Smooth muscle cell (in vitro differentiated cells): ENCODE measurements around the gene CEP104. TPM values are rescaled to one million over a fixed set of nuclear protein-coding genes. Genes with fewer than 3 reads are reported as not detected.

Source experiments
- DNase-seq: peaks from one replicate; lab custom pipeline; 2025; ENCODE audit not compliant: unreplicated experiment; lab: John Stamatoyannopoulos, UW
- H2AFZ ChIP-seq: fragments of 200-600 bp; sonication (generic); 2 replicates; pipeline ENCODE4 v1.6.0; 2016; ENCODE audit warnings: antibody characterized with exemption, low read depth, mild to moderate bottlenecking
- H3F3A ChIP-seq: fragments of 200-600 bp; sonication (generic); 2 replicates; pipeline ENCODE4 v1.6.0; 2017; ENCODE audit warnings: antibody characterized with exemption, low read depth
- H3K27ac ChIP-seq: fragments of 200-600 bp; sonication (generic); 2 replicates; pipeline ENCODE4 v1.5.1; 2016; ENCODE audit warnings: low read depth, mild to moderate bottlenecking
- H3K27me3 ChIP-seq: fragments of 200-600 bp; sonication (generic); 2 replicates; pipeline ENCODE4 v1.6.1; 2016; ENCODE audit warnings: low read depth, mild to moderate bottlenecking
- H3K36me3 ChIP-seq: fragments of 200-600 bp; sonication (generic); 2 replicates; pipeline ENCODE4 v1.5.1; 2016; ENCODE audit warnings: low read depth
- H3K4me1 ChIP-seq: fragments of 200-600 bp; sonication (generic); 2 replicates; pipeline ENCODE4 v1.5.1; 2016; ENCODE audit warnings: low read depth
- H3K4me2 ChIP-seq: fragments of 200-600 bp; sonication (generic); 2 replicates; pipeline ENCODE4 v1.6.0; 2016; ENCODE audit warnings: mild to moderate bottlenecking
- H3K4me3 ChIP-seq: fragments of 200-600 bp; sonication (generic); 2 replicates; pipeline ENCODE4 v1.5.1; 2016; ENCODE audit warnings: mild to moderate bottlenecking
- H3K79me2 ChIP-seq: fragments of 200-600 bp; sonication (generic); 2 replicates; pipeline ENCODE4 v1.6.0; 2016; ENCODE audit warnings: low read depth, mild to moderate bottlenecking
- H3K9ac ChIP-seq: fragments of 200-600 bp; sonication (generic); 2 replicates; pipeline ENCODE4 v1.6.0; 2016; ENCODE audit warnings: low read depth
- H3K9me3 ChIP-seq: fragments of 200-600 bp; sonication (generic); replicated peaks from 2 replicates; pipeline ENCODE4 v1.5.1; 2016; ENCODE audit warnings: low read depth
- H4K20me1 ChIP-seq: fragments of 200-600 bp; sonication (generic); 2 replicates; pipeline ENCODE4 v1.6.0; 2016; ENCODE audit warnings: low read depth
- CTCF ChIP-seq: fragments of 200-600 bp; sonication (generic); IDR thresholded peaks from 2 replicates; pipeline ENCODE4 v1.5.1; 2017; ENCODE audit warnings: borderline replicate concordance, mild to moderate bottlenecking, antibody characterized with exemption; ENCODE audit not compliant: insufficient read depth, poor library complexity, severe bottlenecking
- WGBS: methylation state at CpG from one replicate; pipeline ENCODE4 v1.1.7; 2016; ENCODE audit warnings: low lambda C conversion rate; 5-methylcytosine and 5-hydroxymethylcytosine counted together
- polyA plus RNA-seq: library from polyadenylated mRNA; unstranded; fragments of >200 nt; fragmentation: Nextera tagmentation; extraction: Ambion mirVana; gene quantifications from 2 replicates; pipeline ENCODE4 v1.2.1, GENCODE V29; 2016
- total RNA-seq: library from RNA; depleted of rRNA; stranded (reverse); fragments of >200 nt; gene quantifications from 2 replicates; pipeline ENCODE4 v1.2.3, GENCODE V29; 2014

Gene CEP104
- total and polyA plus RNA-seq, 2 experiments from 2014 or later, result 16.8 to 25.4 TPM

GRCh38 chr1:3789421-3790300, 67.3 kb downstream of the CEP104 start:
- H4K20me1 ChIP-seq, result peaks cover 78% of the 10 kb centered on the region

GRCh38 chr1:3788756-3789420, 68.1 kb downstream of the CEP104 start:
- Histone ChIP-seq H4K20me1 (peaks cover 71% of the 10 kb centered on the region), H3K27me3 (no peaks in the 10 kb centered on the region), H3K27ac (no peak overlapping the region), H3K9me3 (no peaks in the 10 kb centered on the region), H3K9ac (no peak overlapping the region), H2AFZ (no peak overlapping the region), H3K4me1 (no peaks in the 10 kb centered on the region), H3K36me3 (no peaks in the 10 kb centered on the region), H3F3A (no peaks in the 10 kb centered on the region), H3K4me3 (no peak overlapping the region), H3K79me2 (peaks cover 52% of the 10 kb centered on the region), H3K4me2 (no peak overlapping the region)
- no peak for DNase-seq
- 94% methylated on average over 16 of the region's 16 CpGs for WGBS
- TF ChIP-seq CTCF, result no peak

More at GRCh38 chr1:3789421-3790300, 67.3 kb downstream of the CEP104 start:
- H3K36me3 ChIP-seq, result no peaks in the 10 kb centered on the region
- no peak overlapping the region for H3K9ac ChIP-seq
- no peak overlapping the region for H3K27ac ChIP-seq
- no peaks in the 10 kb centered on the region for H3K27me3 ChIP-seq
- WGBS, result 95% methylated on average over 34 of the region's 34 CpGs
- no peak overlapping the region for H2AFZ ChIP-seq
- H3K79me2 ChIP-seq, result peaks cover 60% of the 10 kb centered on the region
- no peaks in the 10 kb centered on the region for H3F3A ChIP-seq
- no peak for TF ChIP-seq CTCF
- H3K4me1 ChIP-seq, result no peaks in the 10 kb centered on the region
- DNase-seq, result no peak
- H3K4me2 ChIP-seq, result no peak overlapping the region
- H3K9me3 ChIP-seq, result no peaks in the 10 kb centered on the region
- H3K4me3 ChIP-seq, result no peak overlapping the region

- Histone ChIP-seq H3K27me3 (no peaks in the 10 kb centered on the region), H3K4me2 (no peak overlapping the region), H3K4me1 (no peaks in the 10 kb centered on the region), H3K9me3 (no peaks in the 10 kb centered on the region), H3K79me2 (peaks cover 43% of the 10 kb centered on the region), H3K4me3 (no peak overlapping the region), H3K36me3 (no peaks in the 10 kb centered on the region), H3F3A (no peaks in the 10 kb centered on the region), H4K20me1 (peaks cover 61% of the 10 kb centered on the region), H3K27ac (no peak overlapping the region), H2AFZ (no peak overlapping the region), H3K9ac (no peak overlapping the region)
- DNase-seq, result no peak
- WGBS, result 96% methylated on average over 26 of the region's 26 CpGs
- no peak for TF ChIP-seq CTCF
Observed at GRCh38 chr1:3787745-3788605, 69.0 kb downstream of the CEP104 start.
